GM19035 (cell line): ENCODE results near the gene IGSF23.

ENCODE experiments used
- ATAC-seq: cut with Tn5 transposase; IDR thresholded peaks from one replicate; pipeline ENCODE4 v1.9.1; 2021; ENCODE audit not compliant: unreplicated experiment

The IGSF23 gene

GRCh38 chr19:44640518-44640917 lies 27.2 kb downstream of the IGSF23 start:
- no peak for ATAC-seq

DNA sequence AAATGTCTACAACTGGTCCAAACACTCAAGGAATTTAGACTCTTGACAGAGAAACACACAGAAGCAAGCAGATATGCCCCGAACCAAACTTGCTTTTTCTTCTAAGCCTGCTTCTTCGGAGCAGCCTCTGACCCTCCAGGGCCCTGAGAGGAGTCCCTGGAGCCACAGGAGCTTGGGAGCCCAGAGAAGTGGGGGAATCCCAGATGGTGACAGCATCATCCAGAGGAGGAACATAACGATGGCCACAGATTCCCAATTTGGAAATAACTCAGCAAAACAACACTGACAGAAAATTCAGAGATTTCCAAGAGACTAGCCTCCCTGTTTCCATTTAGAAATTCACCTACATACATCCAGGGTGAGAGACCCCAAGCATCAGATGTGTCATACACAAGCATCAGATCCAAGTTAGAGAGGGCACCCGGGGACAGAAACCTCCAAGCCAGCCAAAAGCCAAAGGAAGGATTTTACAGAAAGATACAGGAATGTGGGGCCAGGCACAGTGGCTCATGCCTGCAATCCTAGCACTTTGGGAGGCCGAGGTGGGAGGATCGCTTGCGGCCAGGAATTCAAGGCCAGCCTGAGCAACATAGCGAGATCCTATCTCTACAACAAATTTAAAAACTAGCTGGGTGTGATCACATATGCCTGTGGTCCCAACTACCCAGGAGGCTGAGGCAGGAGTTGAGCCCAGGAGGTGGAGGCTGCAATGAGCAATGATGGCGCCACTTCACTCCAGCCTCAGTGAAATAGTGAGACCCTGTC lies 28.3 kb downstream of the IGSF23 start:
- no peak for ATAC-seq

DNA sequence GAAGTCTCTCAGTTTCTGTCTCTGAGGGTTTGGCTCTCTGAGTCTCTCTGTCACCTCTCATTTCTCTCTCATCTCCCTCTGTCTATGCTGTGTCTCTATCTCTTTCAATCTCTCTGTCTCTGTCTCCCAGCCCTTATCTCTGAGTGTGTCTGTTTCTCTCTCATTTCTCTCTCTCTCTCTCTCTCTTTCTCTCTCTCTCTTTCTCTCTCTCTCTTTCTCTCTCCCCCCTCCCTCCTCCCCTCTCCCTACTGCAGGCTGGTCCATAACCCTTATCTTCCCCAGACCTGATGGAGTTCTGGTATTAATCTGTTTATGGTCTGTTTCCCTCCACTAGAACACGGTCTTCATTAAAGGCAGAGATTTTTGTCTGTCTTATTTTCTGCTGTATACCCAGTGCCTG lies 29.0 kb downstream of the IGSF23 start:
- ATAC-seq = no peak

GRCh38 chr19:44643605-44644401 lies 30.4 kb downstream of the IGSF23 start, which contains the start of gene PVR:
Gene PVR, plus strand, starts transcription at chr19:44643910. Its CDS starts 187 bp downstream, at chr19:44644097.
- no peak for ATAC-seq

GRCh38 chr19:44644402-44645016 lies 31.1 kb downstream of the IGSF23 start:
- ATAC-seq = no peak

DNA sequence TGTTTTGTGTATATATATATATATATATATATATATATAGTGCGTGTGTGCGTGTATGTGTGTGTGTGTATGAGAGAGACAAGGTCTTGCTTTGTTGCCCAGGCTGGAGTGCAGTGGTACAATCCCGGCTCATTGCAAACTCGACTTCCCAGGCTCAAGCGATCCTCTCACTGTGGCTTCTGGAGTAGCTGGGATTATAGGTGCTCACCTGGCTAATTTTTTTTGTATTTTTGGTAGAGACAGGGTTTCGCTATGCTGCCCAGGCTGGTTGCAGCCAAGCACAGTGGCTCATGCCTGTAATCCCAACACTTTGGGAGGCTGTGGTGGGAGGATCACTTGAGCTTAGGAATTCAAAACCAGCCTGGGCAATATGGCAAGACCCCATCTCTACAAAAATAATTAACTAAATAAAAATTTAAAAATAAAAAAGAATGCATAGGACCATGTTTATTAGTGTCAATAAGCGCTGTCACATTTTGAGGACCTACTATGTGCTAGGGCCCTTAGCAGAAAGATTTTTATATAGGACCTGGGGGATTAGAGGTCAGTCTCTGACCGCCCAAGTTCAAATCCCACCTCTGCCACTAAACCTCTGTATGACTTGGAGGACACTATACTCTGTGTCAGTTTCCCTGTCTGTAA lies 32.2 kb downstream of the IGSF23 start:
- ATAC-seq = no peak

DNA sequence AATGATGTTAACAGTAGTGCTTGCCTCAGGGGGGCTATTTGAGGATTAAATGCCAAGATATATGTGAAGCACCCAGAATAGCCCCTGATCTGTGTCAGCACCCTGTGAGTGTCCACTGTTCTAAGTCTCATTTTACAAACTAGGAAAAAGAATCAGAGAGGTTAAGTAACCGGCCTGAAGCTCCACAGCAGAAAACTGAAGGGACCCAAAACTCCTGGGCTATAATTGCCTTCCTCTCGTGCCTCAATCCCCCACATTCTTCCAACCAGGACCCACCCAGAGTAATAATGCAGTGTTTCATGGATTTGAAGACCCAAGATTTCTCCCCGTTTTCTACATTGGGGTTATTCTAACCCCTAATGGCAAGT lies 32.7 kb downstream of the IGSF23 start:
- ATAC-seq = no peak

- ATAC-seq = no peak
Observed at GRCh38 chr19:44647144-44647543, 33.8 kb downstream of the IGSF23 start.

GRCh38 chr19:44648631-44649251 lies 35.4 kb downstream of the IGSF23 start:
- ATAC-seq = no peak

DNA sequence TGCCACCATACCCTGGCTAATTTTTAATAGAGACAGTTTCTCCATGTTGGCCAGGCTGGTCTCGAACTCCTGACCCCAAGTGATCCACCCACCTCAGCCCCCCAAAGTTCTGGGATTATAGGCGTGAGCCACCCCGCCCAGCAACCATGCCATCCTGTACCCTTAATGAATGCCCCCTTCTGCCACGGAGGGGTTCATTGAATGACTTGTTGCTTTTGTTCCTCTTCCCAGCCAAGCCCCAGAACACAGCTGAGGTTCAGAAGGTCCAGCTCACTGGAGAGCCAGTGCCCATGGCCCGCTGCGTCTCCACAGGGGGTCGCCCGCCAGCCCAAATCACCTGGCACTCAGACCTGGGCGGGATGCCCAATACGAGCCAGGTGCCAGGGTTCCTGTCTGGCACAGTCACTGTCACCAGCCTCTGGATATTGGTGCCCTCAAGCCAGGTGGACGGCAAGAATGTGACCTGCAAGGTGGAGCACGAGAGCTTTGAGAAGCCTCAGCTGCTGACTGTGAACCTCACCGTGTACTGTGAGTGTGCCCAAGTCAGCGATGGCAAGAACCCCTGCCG lies 36.3 kb downstream of the IGSF23 start:
- no peak for ATAC-seq

GRCh38 chr19:44653343-44653742 lies 40.0 kb downstream of the IGSF23 start:
- ATAC-seq = no peak

GRCh38 chr19:44653977-44654774 lies 40.8 kb downstream of the IGSF23 start:
- ATAC-seq = peak; percentile 63

- no peak for ATAC-seq
Observed at GRCh38 chr19:44657211-44657921, 44.0 kb downstream of the IGSF23 start.

- ATAC-seq = no peak
Observed at GRCh38 chr19:44658069-44658733, 44.8 kb downstream of the IGSF23 start.

DNA sequence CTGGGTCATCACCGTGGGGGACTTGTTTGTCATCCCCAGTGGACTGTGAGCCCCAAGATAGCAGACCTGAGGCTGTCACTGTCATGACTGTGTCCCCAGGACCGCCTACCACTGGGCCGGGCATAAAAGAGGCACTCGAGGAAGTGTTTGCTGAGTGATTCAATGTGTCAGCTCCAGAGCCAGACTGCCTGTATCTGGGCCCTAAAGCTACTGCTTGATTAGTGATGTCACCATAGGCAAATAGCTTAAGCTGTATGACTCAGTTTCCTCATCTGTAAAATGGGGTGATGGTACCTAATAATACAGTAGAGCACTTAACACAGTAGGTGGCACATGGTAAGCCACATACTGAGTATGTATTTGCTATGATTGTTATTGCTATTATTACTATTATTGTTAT lies 46.7 kb downstream of the IGSF23 start:
- ATAC-seq = no peak

DNA sequence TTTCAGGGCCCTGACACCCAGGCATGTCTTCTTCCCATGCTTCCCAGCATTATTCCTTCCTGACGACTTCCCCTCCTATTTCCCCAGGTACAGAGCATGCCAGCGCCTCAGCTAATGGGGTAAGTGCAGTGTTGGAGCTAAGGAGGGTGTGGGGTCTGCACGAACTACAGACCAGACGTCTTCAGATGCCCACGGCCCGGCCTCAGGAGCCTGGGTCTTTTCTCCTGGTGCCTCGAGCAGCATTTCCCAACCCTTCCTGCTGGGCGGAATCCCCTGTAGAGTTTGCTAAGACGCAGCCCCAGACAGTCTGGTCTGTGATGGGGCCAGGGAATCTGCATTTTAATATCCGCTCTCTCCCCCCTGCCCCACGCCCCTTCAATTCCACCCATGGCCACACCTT lies 47.8 kb downstream of the IGSF23 start:
- no peak for ATAC-seq

DNA sequence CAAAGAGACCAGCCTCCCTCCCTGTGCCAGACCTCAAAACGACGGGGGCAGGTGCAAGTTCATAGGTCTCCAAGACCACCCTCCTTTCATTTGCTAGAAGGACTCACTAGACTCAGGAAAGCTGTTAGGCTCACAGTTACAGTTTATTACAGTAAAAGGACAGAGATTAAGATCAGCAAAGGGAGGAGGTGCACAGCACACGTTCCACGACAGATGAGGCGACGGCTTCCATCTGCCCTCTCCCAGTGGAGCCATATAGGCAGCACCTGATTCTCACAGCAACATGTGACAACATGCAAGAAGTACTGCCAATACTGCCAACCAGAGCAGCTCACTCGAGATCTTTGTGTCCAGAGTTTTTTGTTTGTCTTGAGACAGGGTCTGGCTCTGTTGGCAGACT lies 48.5 kb downstream of the IGSF23 start:
- ATAC-seq = no peak

DNA sequence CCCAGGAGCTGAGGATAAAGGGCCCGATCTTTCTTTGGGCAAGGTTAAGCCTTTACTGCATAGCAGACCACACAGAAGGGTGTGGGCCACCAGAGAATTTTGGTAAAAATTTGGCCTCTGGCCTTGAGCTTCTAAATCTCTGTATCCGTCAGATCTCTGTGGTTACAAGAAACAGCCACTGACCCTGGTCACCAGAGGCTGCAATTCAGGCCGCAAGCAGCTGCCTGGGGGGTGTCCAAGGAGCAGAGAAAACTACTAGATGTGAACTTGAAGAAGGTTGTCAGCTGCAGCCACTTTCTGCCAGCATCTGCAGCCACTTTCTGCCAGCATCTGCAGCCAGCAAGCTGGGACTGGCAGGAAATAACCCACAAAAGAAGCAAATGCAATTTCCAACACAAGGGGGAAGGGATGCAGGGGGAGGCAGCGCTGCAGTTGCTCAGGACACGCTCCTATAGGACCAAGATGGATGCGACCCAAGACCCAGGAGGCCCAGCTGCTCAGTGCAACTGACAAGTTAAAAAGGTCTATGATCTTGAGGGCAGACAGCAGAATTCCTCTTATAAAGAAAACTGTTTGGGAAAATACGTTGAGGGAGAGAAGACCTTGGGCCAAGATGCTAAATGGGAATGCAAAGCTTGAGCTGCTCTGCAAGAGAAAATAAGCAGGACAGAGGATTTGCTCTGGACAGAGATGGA lies 49.5 kb downstream of the IGSF23 start:
- no peak for ATAC-seq
